MM.1S (cell line): ENCODE measurements around the gene ISG15.

Experiments used
- EZH2 ChIP-seq: fragments of 300-600 bp; sonication (generic); optimal IDR thresholded peaks from 2 replicates; pipeline ENCODE3; 2017; ENCODE audit warnings: low read depth, mild to moderate bottlenecking, antibody characterized with exemption, low read length, mixed read lengths
- EZH2phosphoT487 ChIP-seq: fragments of 300-600 bp; sonication (generic); IDR thresholded peaks from 2 replicates; pipeline ENCODE4 v1.6.1; 2018; ENCODE audit warnings: antibody characterized with exemption, low read length
- TF ChIP-seq, protein P1 (sequence below): fragments of 300-600 bp; sonication (generic); IDR thresholded peaks from 2 replicates; pipeline ENCODE4 v1.5.1; 2016; ENCODE audit warnings: antibody characterized with exemption, low read length, mixed read lengths

DNA sequence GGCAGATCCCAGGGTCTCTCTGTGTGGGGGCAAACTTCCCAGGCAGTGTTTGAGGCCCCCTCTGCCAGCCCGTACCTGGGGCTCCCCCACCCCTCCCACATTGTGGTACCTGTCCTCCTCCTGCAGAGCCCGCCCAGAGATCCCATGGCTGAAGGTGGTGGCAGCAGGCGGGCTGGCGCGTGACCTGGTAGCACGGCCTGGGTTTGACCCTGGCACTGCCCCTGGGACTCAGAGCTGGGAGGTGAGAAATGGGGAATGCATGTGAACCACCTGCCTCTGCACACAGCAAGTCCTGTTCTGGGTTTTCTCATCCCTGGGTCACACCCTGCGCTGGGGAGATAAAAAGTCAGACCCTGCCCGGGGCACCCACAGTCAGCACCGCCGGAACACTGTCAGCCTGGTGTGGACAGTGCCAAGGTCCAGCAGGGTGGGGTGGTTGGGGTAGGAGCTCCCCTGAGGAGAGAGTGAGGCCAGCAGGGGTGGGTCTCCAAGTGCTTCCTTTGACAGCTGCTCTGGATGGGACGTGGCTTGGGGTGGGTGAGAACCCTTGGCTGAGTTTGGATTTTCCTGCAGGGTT is 18.4 kb downstream of the ISG15 start:
- TF ChIP-seq, protein P1, sequence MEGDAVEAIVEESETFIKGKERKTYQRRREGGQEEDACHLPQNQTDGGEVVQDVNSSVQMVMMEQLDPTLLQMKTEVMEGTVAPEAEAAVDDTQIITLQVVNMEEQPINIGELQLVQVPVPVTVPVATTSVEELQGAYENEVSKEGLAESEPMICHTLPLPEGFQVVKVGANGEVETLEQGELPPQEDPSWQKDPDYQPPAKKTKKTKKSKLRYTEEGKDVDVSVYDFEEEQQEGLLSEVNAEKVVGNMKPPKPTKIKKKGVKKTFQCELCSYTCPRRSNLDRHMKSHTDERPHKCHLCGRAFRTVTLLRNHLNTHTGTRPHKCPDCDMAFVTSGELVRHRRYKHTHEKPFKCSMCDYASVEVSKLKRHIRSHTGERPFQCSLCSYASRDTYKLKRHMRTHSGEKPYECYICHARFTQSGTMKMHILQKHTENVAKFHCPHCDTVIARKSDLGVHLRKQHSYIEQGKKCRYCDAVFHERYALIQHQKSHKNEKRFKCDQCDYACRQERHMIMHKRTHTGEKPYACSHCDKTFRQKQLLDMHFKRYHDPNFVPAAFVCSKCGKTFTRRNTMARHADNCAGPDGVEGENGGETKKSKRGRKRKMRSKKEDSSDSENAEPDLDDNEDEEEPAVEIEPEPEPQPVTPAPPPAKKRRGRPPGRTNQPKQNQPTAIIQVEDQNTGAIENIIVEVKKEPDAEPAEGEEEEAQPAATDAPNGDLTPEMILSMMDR: no peak
- TF ChIP-seq EZH2: no peak
- TF ChIP-seq EZH2phosphoT487: no peak
